Sigmoid colon (tissue), 7 donors: ENCODE measurements around the gene FOXG1. TPM values are rescaled to one million over a fixed set of nuclear protein-coding genes. Genes with fewer than 3 reads are reported as not detected.

Experiments
- DNase-seq: peaks from one replicate; pipeline ENCODE4 v3.0.0-alpha.2; 2019
- H3K27ac ChIP-seq, 4 donors: fragments of 200-600 bp; sonication (generic); one replicate each; pipeline ENCODE4 v1.5.1; 2016 to 2019; ENCODE audit warnings: mild to moderate bottlenecking in 1 of 4
- H3K27me3 ChIP-seq, 3 donors: fragments of 200-600 bp; sonication (generic); one replicate each; pipeline ENCODE4 v1.5.1; 2019; ENCODE audit warnings: mild to moderate bottlenecking in 1 of 3
- H3K36me3 ChIP-seq, 4 donors: fragments of 200-600 bp; sonication (generic); one replicate each; pipeline ENCODE4 v1.5.1; 2016 to 2019
- H3K4me1 ChIP-seq, 4 donors: fragments of 200-600 bp; sonication (generic); one replicate each; pipeline ENCODE4 v1.5.1; 2017 to 2019
- H3K4me3 ChIP-seq, 4 donors: fragments of 200-600 bp; sonication (generic); one replicate each; pipeline ENCODE4 v1.5.1; 2017 to 2019; ENCODE audit warnings: mild to moderate bottlenecking in 2 of 4, moderate library complexity in 1 of 4
- H3K9me3 ChIP-seq, 4 donors: fragments of 200-600 bp in 3 of 4; sonication (generic) in 3 of 4; one replicate each; pipeline versions ENCODE4 v1.5.1 to v1.6.1; 2013 to 2019
- CTCF ChIP-seq, 4 experiments: fragments of 450-650 bp in 3 of 4; fragments of 200-600 bp in 1 of 4; IDR thresholded peaks; one replicate each; pipeline ENCODE4 v1.5.1; 2016 to 2019; ENCODE audit warnings: antibody characterized with exemption in 4 of 4, mild to moderate bottlenecking in 3 of 4, moderate library complexity in 2 of 4
- EP300 ChIP-seq, 4 donors: sonication (generic); formaldehyde crosslinking; IDR thresholded peaks; one replicate each; pipeline ENCODE4 v1.6.1; 2017; ENCODE audit warnings: antibody characterized with exemption in 4 of 4
- POLR2A ChIP-seq, 2 donors: fragments of 450-650 bp; IDR thresholded peaks; one replicate each; pipeline ENCODE4 v1.6.1; 2016; ENCODE audit warnings: antibody characterized with exemption in 2 of 2, mild to moderate bottlenecking in 2 of 2, moderate library complexity in 2 of 2
- POLR2AphosphoS5 ChIP-seq, 4 donors: sonication (generic); formaldehyde crosslinking; IDR thresholded peaks; one replicate each; pipeline ENCODE4 v1.6.1; 2017; ENCODE audit warnings: antibody characterized with exemption in 4 of 4
- WGBS, 2 donors: extraction: QIAGEN DNeasy Blood & Tissue Kit; methylation state at CpG; one replicate each; pipeline ENCODE4 v1.1.7; 2013; 5-methylcytosine and 5-hydroxymethylcytosine counted together
- intact Hi-C: fragments of 100-400 bp; cut with DNase I; formaldehyde crosslinking; loops from one replicate; pipeline ENCODE4 v1.15.1; 2023
- polyA plus RNA-seq, 3 donors: library from polyadenylated mRNA; stranded (reverse); fragments of 200-250 nt; gene quantifications; one replicate each; pipeline ENCODE4 v1.2.3, GENCODE V29; 2013
- total RNA-seq, 4 donors: library from RNA; depleted of rRNA; stranded (reverse); fragments of >200 nt; gene quantifications; one replicate each; pipeline ENCODE4 v1.1.0, GENCODE V29; 2016
- donor health status: healthy with polysubstance abuse.
- donor health status: Bipolar disorder and iron deficiency.
- donor health status: healthy.

Gene FOXG1
- total and polyA plus RNA-seq, 7 donors, result 0.03 TPM; not detected in 6

DNA sequence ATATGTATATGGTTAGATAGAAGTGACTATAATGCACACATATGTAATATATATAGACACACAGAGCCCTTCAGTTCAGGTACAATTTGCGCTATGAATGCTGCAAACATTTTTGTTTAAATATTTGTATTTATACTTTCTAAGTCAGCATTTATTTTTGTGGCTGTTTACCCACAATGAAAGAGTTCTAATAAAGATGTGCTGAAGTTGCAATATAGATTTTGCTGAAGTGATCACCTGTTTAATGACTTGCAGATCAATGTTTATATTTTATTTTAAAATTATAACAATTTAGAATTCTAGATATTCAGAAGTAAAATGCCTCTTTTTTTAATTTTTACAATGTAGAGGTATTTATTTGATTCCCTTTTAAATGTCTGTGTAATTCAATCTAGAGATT, 3.5 kb downstream of the FOXG1 start:
- intact Hi-C loops, result no loop called here
- H3K27me3 ChIP-seq, result peaks cover 53 to 100% (median 93%) of the 10 kb centered on the region in 3 donors
- H3K4me1 ChIP-seq, result peaks cover 0 to 29% (median 20%) of the 10 kb centered on the region in 4 donors
- no peaks in the 10 kb centered on the region for H3K36me3 ChIP-seq
- peaks cover 0 to 4% (median 0%) of the 10 kb centered on the region in 4 donors for H3K9me3 ChIP-seq
- no peak for DNase-seq
- no peak overlapping the region for H3K27ac ChIP-seq
- no peak for TF ChIP-seq POLR2AphosphoS5 (IDR thresholded peaks at IDR 0.05)
- TF ChIP-seq POLR2A (IDR thresholded peaks at IDR 0.05), result no peak
- TF ChIP-seq CTCF (IDR thresholded peaks at IDR 0.05), result no peak
- no peak for TF ChIP-seq EP300 (IDR thresholded peaks at IDR 0.05)
- 31 to 37% methylated on average over 1 of the region's 1 CpG for WGBS, 2 donors
- H3K4me3 ChIP-seq, result no peak overlapping the region

- peaks cover 0 to 24% (median 15%) of the 10 kb centered on the region in 4 donors for H3K4me1 ChIP-seq
- DNase-seq, result no peak
- H3K27me3 ChIP-seq, result peaks cover 53 to 100% (median 93%) of the 10 kb centered on the region in 3 donors
- peaks cover 0 to 4% (median 1%) of the 10 kb centered on the region in 4 donors for H3K9me3 ChIP-seq
- intact Hi-C loops, result no loop called here
- H3K27ac ChIP-seq, result no peak overlapping the region
- TF ChIP-seq EP300 (IDR thresholded peaks at IDR 0.05) (no peak), POLR2AphosphoS5 (IDR thresholded peaks at IDR 0.05) (no peak), CTCF (IDR thresholded peaks at IDR 0.05) (no peak), POLR2A (IDR thresholded peaks at IDR 0.05) (no peak)
- no peaks in the 10 kb centered on the region for H3K36me3 ChIP-seq
- H3K4me3 ChIP-seq, result no peak overlapping the region
Observed at GRCh38 chr14:28770630-28771029, 4.0 kb downstream of the FOXG1 start.

DNA sequence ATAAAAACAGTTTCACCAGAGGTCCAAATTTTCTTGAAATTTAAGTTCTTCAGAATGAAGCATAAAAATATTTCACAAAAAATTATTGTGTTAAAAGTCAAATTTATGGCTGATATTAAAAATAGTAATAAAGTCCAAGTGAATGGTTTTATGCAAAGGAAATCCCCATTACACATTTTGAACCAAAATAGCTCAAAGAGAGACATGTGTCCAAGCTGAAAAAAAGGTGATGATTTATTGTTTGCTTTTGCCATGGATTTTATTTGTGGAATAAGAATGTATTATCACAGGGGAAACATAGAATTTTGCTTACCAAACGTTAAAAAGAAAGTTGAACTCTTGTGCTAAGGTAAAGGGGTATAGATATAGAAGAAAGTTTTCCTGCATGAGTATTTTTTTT, 4.6 kb downstream of the FOXG1 start:
- no peak overlapping the region for H3K4me3 ChIP-seq
- H3K27me3 ChIP-seq, result peaks cover 48 to 100% (median 93%) of the 10 kb centered on the region in 3 donors
- no peak overlapping the region for H3K27ac ChIP-seq
- no peaks in the 10 kb centered on the region for H3K36me3 ChIP-seq
- H3K4me1 ChIP-seq, result peaks cover 0 to 18% (median 10%) of the 10 kb centered on the region in 4 donors
- 3 to 7% methylated on average over 1 of the region's 1 CpG for WGBS, 2 donors
- TF ChIP-seq CTCF (IDR thresholded peaks at IDR 0.05), result no peak
- TF ChIP-seq POLR2AphosphoS5 (IDR thresholded peaks at IDR 0.05), result no peak
- no peak for TF ChIP-seq EP300 (IDR thresholded peaks at IDR 0.05)
- TF ChIP-seq POLR2A (IDR thresholded peaks at IDR 0.05), result no peak
- no peak for DNase-seq
- peaks cover 0 to 4% (median 1%) of the 10 kb centered on the region in 4 donors for H3K9me3 ChIP-seq
- intact Hi-C loops, result no loop called here

GRCh38 chr14:28772613-28773012, 6.0 kb downstream of the FOXG1 start:
- H3K36me3 ChIP-seq, result no peaks in the 10 kb centered on the region
- H3K9me3 ChIP-seq, result peaks cover 0 to 4% (median 1%) of the 10 kb centered on the region in 4 donors
- 7 to 8% methylated on average over 3 of the region's 3 CpGs for WGBS, 2 donors
- DNase-seq, result no peak
- intact Hi-C loops, result no loop called here
- peaks cover 0 to 11% (median 3%) of the 10 kb centered on the region in 4 donors for H3K4me1 ChIP-seq
- no peak overlapping the region for H3K27ac ChIP-seq
- peaks cover 37 to 100% (median 97%) of the 10 kb centered on the region in 3 donors for H3K27me3 ChIP-seq
- TF ChIP-seq EP300 (IDR thresholded peaks at IDR 0.05), result no peak
- no peak for TF ChIP-seq POLR2AphosphoS5 (IDR thresholded peaks at IDR 0.05)
- TF ChIP-seq POLR2A (IDR thresholded peaks at IDR 0.05), result no peak
- no peak for TF ChIP-seq CTCF (IDR thresholded peaks at IDR 0.05)
- H3K4me3 ChIP-seq, result no peak overlapping the region

GRCh38 chr14:28773176-28773575, 6.6 kb downstream of the FOXG1 start:
- Histone ChIP-seq H3K27me3 (peaks cover 31 to 100% (median 97%) of the 10 kb centered on the region in 3 donors), H3K4me3 (no peak overlapping the region)

More at GRCh38 chr14:28773176-28773575, 6.6 kb downstream of the FOXG1 start:
- TF ChIP-seq POLR2A (IDR thresholded peaks at IDR 0.05) (no peak), POLR2AphosphoS5 (IDR thresholded peaks at IDR 0.05) (no peak), CTCF (IDR thresholded peaks at IDR 0.05) (no peak), EP300 (IDR thresholded peaks at IDR 0.05) (no peak)
- no peak overlapping the region for H3K27ac ChIP-seq
- H3K4me1 ChIP-seq, result peaks cover 0 to 11% (median 3%) of the 10 kb centered on the region in 4 donors
- H3K36me3 ChIP-seq, result no peaks in the 10 kb centered on the region
- 5 to 11% methylated on average over 7 of the region's 7 CpGs for WGBS, 2 donors
- peaks cover 0 to 3% (median 0%) of the 10 kb centered on the region in 4 donors for H3K9me3 ChIP-seq
- DNase-seq, result no peak
- intact Hi-C loops, result no loop called here
